DOHH2 (cell line): ENCODE data around the gene SLITRK1.

Experiments used
- H3F3A ChIP-seq: fragments of 200-600 bp; sonication (generic), shearing (Covaris generic); 2 replicates; pipeline ENCODE4 v1.6.0; 2016; ENCODE audit warnings: antibody characterized with exemption, mild to moderate bottlenecking; ENCODE audit not compliant: control insufficient read depth, insufficient read depth
- H3K27ac ChIP-seq: fragments of 200-600 bp; sonication (generic); 2 replicates; pipeline ENCODE4 v1.5.1; 2014; ENCODE audit warnings: low read depth, mild to moderate bottlenecking, low read length, moderate library complexity
- H3K27me3 ChIP-seq: fragments of 200-600 bp; sonication (generic); 2 replicates; pipeline ENCODE4 v1.6.1; 2014; ENCODE audit warnings: mild to moderate bottlenecking, low read length, mixed read lengths; ENCODE audit not compliant: control insufficient read depth
- H3K36me3 ChIP-seq: fragments of 200-600 bp; sonication (generic); 2 replicates; pipeline ENCODE4 v1.6.1; 2014; ENCODE audit warnings: mild to moderate bottlenecking, low read length, moderate library complexity, mixed read lengths; ENCODE audit not compliant: control insufficient read depth
- H3K4me1 ChIP-seq: fragments of 200-600 bp; sonication (generic); 2 replicates; pipeline ENCODE4 v1.6.1; 2014; ENCODE audit warnings: mild to moderate bottlenecking, low read length, mixed read lengths; ENCODE audit not compliant: control insufficient read depth
- H3K4me2 ChIP-seq: fragments of 200-600 bp; sonication (generic); 2 replicates; pipeline ENCODE4 v1.6.0; 2014; ENCODE audit warnings: mild to moderate bottlenecking, low read length, moderate library complexity
- H3K4me3 ChIP-seq: fragments of 200-600 bp; sonication (generic); 2 replicates; pipeline ENCODE4 v1.5.1; 2014; ENCODE audit warnings: mild to moderate bottlenecking, low read length, mixed read lengths
- H3K79me2 ChIP-seq: fragments of 200-600 bp; sonication (generic); 2 replicates; pipeline ENCODE4 v1.6.1; 2014; ENCODE audit warnings: mild to moderate bottlenecking, low read length, mixed read lengths; ENCODE audit not compliant: control insufficient read depth
- H3K9me2 ChIP-seq: fragments of 200-600 bp; sonication (generic); replicated peaks from 2 replicates; pipeline ENCODE4 v1.6.1; 2014; ENCODE audit warnings: mild to moderate bottlenecking, low read length, mixed read lengths; ENCODE audit not compliant: control insufficient read depth
- H3K9me3 ChIP-seq: fragments of 200-600 bp; sonication (generic); 2 replicates; pipeline ENCODE4 v1.6.1; 2014; ENCODE audit warnings: antibody characterized with exemption, low read length, mixed read lengths; ENCODE audit not compliant: control insufficient read depth, insufficient read depth
- H4K20me1 ChIP-seq: fragments of 200-600 bp; sonication (generic); 2 replicates; pipeline ENCODE4 v1.6.0; 2014; ENCODE audit warnings: low read depth, mild to moderate bottlenecking, antibody characterized with exemption, low read length, moderate library complexity; ENCODE audit not compliant: control insufficient read depth, insufficient read depth
- EZH2phosphoT487 ChIP-seq: fragments of 200-600 bp; sonication (generic); IDR thresholded peaks from 2 replicates; pipeline ENCODE4 v1.6.1; 2017; ENCODE audit warnings: borderline replicate concordance, mild to moderate bottlenecking, antibody characterized with exemption, low read length, moderate library complexity, mixed read lengths
- TF ChIP-seq, protein P1 (sequence below): fragments of 200-600 bp; sonication (generic); IDR thresholded peaks from one replicate; pipeline ENCODE4 v1.5.1; 2014; ENCODE audit warnings: antibody characterized with exemption, mild to moderate bottlenecking, low read depth, low read length; ENCODE audit not compliant: poor library complexity, severe bottlenecking

Gene SLITRK1

DNA sequence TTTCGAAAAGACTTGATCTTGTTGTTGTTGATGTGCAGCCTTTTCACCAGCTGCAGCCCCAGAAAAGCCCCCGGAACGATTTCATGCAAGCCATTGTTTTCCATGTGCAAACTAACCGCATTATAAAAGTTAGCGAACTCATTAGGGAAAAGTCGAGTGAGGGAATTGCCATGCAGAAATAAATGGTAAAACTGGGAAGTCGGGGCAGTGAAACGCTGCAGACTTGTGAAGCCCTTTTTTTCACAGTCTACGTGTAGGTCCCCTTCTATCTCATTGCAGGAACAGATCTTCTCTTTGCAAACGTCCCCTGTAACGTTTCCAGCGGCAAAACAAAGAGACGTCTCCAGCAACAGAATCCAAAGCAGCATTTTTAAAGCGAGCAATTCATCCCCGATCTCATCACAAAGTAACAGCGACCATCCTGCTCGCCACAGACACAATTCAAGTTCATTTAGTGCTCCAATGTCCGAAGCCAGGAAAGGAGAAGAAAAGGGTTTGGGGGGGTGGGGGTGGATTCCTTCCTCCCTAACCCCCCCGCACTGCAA lies 1.1 kb downstream of the SLITRK1 start:
- Histone ChIP-seq H3K9me3 (peaks cover 22% of the 10 kb centered on the region; the same call in 1 of the 2 replicates), H3K4me1 (no peaks in the 10 kb centered on the region), H3K36me3 (no peaks in the 10 kb centered on the region), H3K27me3 (no peaks in the 10 kb centered on the region), H3K4me2 (no peak overlapping the region), H3K79me2 (no peaks in the 10 kb centered on the region), H3K9me2 (no peaks in the 10 kb centered on the region), H3F3A (no peaks in the 10 kb centered on the region), H4K20me1 (no peaks in the 10 kb centered on the region), H3K27ac (no peak overlapping the region), H3K4me3 (no peak overlapping the region)
- TF ChIP-seq, protein P1, sequence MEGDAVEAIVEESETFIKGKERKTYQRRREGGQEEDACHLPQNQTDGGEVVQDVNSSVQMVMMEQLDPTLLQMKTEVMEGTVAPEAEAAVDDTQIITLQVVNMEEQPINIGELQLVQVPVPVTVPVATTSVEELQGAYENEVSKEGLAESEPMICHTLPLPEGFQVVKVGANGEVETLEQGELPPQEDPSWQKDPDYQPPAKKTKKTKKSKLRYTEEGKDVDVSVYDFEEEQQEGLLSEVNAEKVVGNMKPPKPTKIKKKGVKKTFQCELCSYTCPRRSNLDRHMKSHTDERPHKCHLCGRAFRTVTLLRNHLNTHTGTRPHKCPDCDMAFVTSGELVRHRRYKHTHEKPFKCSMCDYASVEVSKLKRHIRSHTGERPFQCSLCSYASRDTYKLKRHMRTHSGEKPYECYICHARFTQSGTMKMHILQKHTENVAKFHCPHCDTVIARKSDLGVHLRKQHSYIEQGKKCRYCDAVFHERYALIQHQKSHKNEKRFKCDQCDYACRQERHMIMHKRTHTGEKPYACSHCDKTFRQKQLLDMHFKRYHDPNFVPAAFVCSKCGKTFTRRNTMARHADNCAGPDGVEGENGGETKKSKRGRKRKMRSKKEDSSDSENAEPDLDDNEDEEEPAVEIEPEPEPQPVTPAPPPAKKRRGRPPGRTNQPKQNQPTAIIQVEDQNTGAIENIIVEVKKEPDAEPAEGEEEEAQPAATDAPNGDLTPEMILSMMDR, result no peak
- no peak for TF ChIP-seq EZH2phosphoT487

DNA sequence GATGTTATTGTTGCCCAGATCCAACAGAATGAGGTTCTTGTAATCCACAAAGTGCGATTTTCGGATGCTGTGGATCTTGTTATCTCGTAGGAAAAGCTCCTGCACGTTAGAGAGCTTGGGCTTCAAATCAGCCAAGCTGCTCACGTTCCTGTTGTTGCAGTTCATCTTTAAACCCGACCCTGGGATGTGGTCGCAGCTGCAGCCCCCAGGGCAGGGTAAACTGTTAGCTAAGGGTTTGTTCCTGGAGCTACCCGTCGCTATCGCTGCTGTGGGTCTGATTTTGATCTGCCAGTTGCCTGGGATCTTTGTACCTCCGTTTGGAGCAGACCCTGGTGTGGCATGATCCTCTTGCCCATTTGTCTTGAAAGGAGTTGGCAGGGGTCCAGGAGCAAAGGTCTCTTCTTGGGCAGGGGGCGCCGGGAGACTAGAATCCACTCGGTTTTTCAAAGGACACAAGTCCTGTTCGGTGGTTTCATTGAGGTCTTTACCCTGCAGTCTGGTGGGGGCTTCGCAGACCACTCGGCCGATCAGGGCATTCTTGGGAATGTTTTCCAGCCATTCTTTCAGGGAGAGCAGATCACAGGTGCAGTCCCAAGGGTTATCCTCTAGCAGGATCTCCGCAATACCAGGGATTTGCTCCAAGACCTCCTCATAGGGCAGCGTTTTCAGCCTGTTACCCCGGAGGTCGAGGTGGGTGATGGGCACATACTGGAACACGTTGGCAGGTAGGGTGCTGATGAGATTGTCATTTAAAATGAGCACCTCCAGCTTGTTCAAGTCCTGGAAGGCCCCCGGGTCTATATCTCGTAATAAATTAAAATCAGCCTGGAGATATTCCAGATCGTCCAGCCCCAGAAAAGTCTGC lies 1.8 kb downstream of the SLITRK1 start:
- H3K79me2 ChIP-seq, result no peaks in the 10 kb centered on the region
- H3K27ac ChIP-seq, result no peak overlapping the region
- no peaks in the 10 kb centered on the region for H4K20me1 ChIP-seq
- H3K9me2 ChIP-seq, result no peaks in the 10 kb centered on the region
- H3F3A ChIP-seq, result no peaks in the 10 kb centered on the region
- H3K4me1 ChIP-seq, result no peaks in the 10 kb centered on the region
- TF ChIP-seq EZH2phosphoT487, result no peak
- TF ChIP-seq, protein P1, result no peak
- no peaks in the 10 kb centered on the region for H3K27me3 ChIP-seq
- H3K36me3 ChIP-seq, result no peaks in the 10 kb centered on the region
- peaks cover 22% of the 10 kb centered on the region; the same call in 1 of the 2 replicates for H3K9me3 ChIP-seq
- no peak overlapping the region for H3K4me2 ChIP-seq
- H3K4me3 ChIP-seq, result no peak overlapping the region

DNA sequence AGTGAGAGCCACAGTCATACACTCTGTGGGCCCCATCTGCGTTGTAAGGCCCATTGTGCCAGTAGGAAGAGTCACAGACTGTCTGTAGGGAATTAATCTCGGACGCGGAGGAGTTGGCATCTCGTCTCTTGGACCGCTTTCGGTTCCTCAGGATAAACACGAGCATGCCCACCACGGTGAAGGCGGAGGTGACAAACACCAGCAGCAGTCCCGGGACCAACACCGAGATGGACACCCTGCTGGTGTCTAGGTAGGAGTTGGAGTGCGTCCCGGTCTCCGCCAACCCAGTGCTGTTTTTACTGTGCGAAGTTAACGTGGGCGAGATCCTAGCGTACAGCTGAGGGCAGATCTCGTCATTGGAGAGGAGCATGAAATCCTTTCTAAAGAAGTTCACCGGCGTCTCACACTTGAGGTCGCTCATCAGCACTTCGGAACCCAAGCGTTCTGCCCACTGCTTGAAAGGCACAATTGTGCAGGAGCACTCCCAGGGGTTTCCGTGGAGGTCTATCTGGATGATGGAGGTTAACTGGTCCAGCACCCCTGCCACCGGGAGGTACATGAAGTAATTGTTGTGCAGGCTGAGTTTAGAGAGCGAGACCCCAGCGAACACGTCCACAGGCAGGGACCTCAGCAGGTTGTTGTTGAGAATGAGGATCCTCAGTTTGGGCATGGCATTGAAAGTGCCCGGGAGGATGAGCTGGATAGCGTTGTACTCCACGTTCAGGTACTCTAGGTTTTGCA lies 2.7 kb downstream of the SLITRK1 start:
- no peaks in the 10 kb centered on the region for H4K20me1 ChIP-seq
- H3K4me1 ChIP-seq, result no peaks in the 10 kb centered on the region
- no peaks in the 10 kb centered on the region for H3K79me2 ChIP-seq
- H3K36me3 ChIP-seq, result no peaks in the 10 kb centered on the region
- peaks cover 22% of the 10 kb centered on the region; the same call in 1 of the 2 replicates for H3K9me3 ChIP-seq
- no peaks in the 10 kb centered on the region for H3F3A ChIP-seq
- H3K9me2 ChIP-seq, result no peaks in the 10 kb centered on the region
- TF ChIP-seq, protein P1, result no peak
- no peak for TF ChIP-seq EZH2phosphoT487
- H3K27me3 ChIP-seq, result no peaks in the 10 kb centered on the region
- no peak overlapping the region for H3K27ac ChIP-seq
- no peak overlapping the region for H3K4me3 ChIP-seq
- H3K4me2 ChIP-seq, result no peak overlapping the region
